ENCODE results near the gene ZBTB42.

GRCh38 chr14:104766863-104767633, 33.9 kb upstream of the ZBTB42 start:
- TF ChIP-seq CTCF (IDR thresholded peaks at IDR 0.05) (no peak), SIN3A (IDR thresholded peaks at IDR 0.05; ENCODE audit: borderline replicate concordance, insufficient read depth, low read depth, low read length) (no peak)
- TF ChIP-seq, protein P1, sequence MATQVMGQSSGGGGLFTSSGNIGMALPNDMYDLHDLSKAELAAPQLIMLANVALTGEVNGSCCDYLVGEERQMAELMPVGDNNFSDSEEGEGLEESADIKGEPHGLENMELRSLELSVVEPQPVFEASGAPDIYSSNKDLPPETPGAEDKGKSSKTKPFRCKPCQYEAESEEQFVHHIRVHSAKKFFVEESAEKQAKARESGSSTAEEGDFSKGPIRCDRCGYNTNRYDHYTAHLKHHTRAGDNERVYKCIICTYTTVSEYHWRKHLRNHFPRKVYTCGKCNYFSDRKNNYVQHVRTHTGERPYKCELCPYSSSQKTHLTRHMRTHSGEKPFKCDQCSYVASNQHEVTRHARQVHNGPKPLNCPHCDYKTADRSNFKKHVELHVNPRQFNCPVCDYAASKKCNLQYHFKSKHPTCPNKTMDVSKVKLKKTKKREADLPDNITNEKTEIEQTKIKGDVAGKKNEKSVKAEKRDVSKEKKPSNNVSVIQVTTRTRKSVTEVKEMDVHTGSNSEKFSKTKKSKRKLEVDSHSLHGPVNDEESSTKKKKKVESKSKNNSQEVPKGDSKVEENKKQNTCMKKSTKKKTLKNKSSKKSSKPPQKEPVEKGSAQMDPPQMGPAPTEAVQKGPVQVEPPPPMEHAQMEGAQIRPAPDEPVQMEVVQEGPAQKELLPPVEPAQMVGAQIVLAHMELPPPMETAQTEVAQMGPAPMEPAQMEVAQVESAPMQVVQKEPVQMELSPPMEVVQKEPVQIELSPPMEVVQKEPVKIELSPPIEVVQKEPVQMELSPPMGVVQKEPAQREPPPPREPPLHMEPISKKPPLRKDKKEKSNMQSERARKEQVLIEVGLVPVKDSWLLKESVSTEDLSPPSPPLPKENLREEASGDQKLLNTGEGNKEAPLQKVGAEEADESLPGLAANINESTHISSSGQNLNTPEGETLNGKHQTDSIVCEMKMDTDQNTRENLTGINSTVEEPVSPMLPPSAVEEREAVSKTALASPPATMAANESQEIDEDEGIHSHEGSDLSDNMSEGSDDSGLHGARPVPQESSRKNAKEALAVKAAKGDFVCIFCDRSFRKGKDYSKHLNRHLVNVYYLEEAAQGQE (IDR thresholded peaks at IDR 0.05; ENCODE audit: insufficient read depth in 1 of 2, low read depth in 2 of 2, low read length in 1 of 2): no peak
